ENCODE data around the gene FHL2.

DNA sequence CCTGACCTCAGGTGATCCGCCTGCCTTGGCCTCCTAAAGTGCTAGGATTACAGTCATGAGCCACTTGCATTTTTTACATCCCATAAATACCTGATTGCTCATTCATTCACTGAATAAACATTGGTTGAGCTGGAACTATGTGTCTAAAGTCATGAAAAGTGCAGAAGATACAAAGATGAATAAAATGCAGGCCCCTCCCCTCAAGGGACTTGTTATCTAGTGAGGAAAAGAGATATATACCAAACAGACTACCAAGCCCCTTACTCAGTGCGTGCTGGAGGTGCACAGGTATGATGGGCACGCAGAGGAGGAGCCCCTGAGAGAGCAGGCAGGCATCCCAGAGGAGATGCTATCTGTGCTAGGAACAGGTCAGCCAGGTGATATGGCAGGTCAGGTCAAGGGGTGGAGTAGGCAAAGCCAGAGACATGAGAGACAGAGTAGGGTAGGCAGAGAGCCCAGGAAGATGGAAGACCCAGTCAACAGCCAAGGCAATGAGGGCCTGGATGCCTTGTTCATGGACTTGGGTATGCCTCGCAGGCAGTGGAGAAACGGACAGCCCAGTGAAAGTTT is 7.7 kb downstream of the FHL2 start:
- TF ChIP-seq POLR2A (IDR thresholded peaks at IDR 0.05; ENCODE audit: low read length): no peak
- no peak for TF ChIP-seq GATA1 (IDR thresholded peaks at IDR 0.05; ENCODE audit: low read depth, low read length)

Data from erythroblast (primary cell).